ES-I3 (cell line): ENCODE measurements around the gene SRPX.

ENCODE experiments used
- H3K36me3 ChIP-seq: 2 replicates; pipeline ENCODE4 v1.6.1; 2013; ENCODE audit warnings: mild to moderate bottlenecking, low read length, control low read depth, moderate library complexity; ENCODE audit not compliant: insufficient read depth
- H3K4me1 ChIP-seq: 2 replicates; pipeline ENCODE4 v1.6.1; 2013; ENCODE audit warnings: mild to moderate bottlenecking, control low read depth, low read length; ENCODE audit not compliant: insufficient read depth
- H3K9ac ChIP-seq: 2 replicates; pipeline ENCODE4 v1.6.1; 2013; ENCODE audit warnings: low read depth, mild to moderate bottlenecking, low read length, moderate library complexity
- H3K9me3 ChIP-seq: 2 replicates; pipeline ENCODE4 v1.6.1; 2013; ENCODE audit warnings: mild to moderate bottlenecking, low read length, moderate library complexity; ENCODE audit not compliant: control insufficient read depth, insufficient read depth

Gene SRPX

DNA sequence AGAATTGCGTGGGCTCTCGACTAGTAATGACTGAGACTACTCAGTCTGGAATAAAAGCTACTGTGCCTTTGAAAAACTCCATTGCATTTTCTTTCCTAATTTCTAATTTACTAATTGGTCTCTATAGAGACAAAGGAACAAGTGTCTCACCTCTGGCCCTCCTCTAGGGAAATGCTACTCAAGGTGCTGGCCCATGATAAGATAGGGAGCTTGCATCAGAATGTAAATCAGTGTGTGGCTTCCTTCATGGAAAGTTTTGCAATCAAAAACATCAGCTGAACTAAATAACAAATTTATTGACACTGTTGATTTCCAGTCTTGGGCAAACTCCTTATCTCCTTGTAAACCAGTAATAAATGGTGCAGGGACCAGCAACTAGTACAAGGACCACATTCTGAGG lies 81.8 kb downstream of the SRPX start:
- Histone ChIP-seq H3K9ac (no peak overlapping the region), H3K9me3 (no peaks in the 10 kb centered on the region), H3K4me1 (no peaks in the 10 kb centered on the region; the same call in 1 of the 2 replicates), H3K36me3 (no peaks in the 10 kb centered on the region)

- no peaks in the 10 kb centered on the region for H3K9me3 ChIP-seq
These were observed 82.3 kb downstream of the SRPX start for GRCh38 chrX:38138157-38138891.

DNA sequence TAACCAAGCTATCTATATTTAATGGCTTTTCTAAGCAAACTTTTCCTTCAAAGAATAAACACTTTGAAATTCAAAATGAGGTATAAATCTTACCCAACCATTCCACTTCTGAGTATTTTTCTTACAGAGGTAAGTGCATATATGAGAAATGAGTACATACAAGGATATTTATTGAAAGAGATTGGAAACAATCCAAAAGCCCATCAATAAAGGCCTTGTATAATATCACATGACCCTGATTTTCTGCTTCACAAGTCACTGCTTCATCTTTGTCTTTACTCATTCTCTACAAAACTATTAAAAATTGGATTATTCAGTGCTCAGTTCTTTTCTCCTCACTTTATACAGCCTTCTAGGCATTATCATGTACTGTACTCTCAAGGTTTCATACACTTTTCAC lies 91.3 kb downstream of the SRPX start:
- no peaks in the 10 kb centered on the region; the same call in 1 of the 2 replicates for H3K36me3 ChIP-seq
- H3K9me3 ChIP-seq, result no peaks in the 10 kb centered on the region
- no peaks in the 10 kb centered on the region for H3K4me1 ChIP-seq
- no peak overlapping the region for H3K9ac ChIP-seq

More at GRCh38 chrX:38138157-38138891, 82.3 kb downstream of the SRPX start:
- no peaks in the 10 kb centered on the region; the same call in 1 of the 2 replicates for H3K4me1 ChIP-seq
- H3K9ac ChIP-seq, result no peak overlapping the region
- no peaks in the 10 kb centered on the region for H3K36me3 ChIP-seq

- Histone ChIP-seq H3K4me1 (no peaks in the 10 kb centered on the region), H3K36me3 (no peaks in the 10 kb centered on the region; the same call in 1 of the 2 replicates), H3K9me3 (no peaks in the 10 kb centered on the region), H3K9ac (no peak overlapping the region)
These were observed 92.7 kb downstream of the SRPX start for GRCh38 chrX:38127961-38128360.

DNA sequence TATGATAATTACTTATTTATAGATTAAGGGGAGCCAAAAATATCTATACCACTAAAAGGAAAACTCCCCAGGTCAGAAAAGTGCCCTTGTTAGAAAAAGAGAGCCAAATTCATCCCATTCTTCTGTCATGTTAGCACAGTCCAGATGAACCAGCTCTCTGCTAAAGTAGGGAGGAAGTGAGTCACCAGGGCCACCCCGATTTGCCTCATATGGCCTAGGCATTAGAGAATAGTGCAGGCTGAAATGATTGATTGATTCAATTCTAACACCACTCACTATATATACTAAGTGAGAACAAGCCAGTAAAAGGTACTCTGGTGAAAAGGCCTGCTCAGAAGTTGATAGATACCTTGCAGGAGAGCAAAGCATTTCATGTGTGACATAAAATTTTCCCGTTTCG lies 94.5 kb downstream of the SRPX start:
- no peaks in the 10 kb centered on the region; the same call in 1 of the 2 replicates for H3K36me3 ChIP-seq
- H3K9me3 ChIP-seq, result no peaks in the 10 kb centered on the region
- no peak overlapping the region for H3K9ac ChIP-seq
- H3K4me1 ChIP-seq, result no peaks in the 10 kb centered on the region

- Histone ChIP-seq H3K4me1 (no peaks in the 10 kb centered on the region), H3K9ac (no peak overlapping the region), H3K36me3 (no peaks in the 10 kb centered on the region; the same call in 1 of the 2 replicates), H3K9me3 (no peaks in the 10 kb centered on the region)
These were observed 96.7 kb downstream of the SRPX start for GRCh38 chrX:38124000-38124399.

DNA sequence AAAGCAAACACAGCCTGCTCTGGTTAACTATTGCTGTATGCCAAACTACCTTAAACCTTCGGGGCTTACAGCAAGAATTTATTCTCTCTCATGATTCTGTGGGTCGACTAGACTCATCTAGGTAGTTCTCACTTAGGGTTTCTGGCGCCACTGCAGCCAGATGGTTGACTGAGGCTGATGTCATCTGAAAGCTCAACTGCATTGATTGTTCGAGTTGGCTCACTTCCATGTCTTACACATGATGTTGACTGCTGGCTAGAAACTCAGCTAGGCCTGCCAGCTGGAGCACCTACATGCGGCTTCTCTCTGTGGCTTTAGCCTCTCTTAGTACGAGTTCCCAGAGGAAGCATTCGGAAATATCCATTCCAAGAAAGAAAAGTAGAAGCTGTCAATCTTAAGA lies 103.2 kb downstream of the SRPX start:
- no peaks in the 10 kb centered on the region for H3K9me3 ChIP-seq
- H3K4me1 ChIP-seq, result no peaks in the 10 kb centered on the region
- H3K9ac ChIP-seq, result no peak overlapping the region
- H3K36me3 ChIP-seq, result no peaks in the 10 kb centered on the region

GRCh38 chrX:38116706-38117105 lies 104.0 kb downstream of the SRPX start:
- no peak overlapping the region for H3K9ac ChIP-seq
- no peaks in the 10 kb centered on the region for H3K36me3 ChIP-seq
- no peaks in the 10 kb centered on the region for H3K4me1 ChIP-seq
- no peaks in the 10 kb centered on the region for H3K9me3 ChIP-seq

- Histone ChIP-seq H3K4me1 (no peaks in the 10 kb centered on the region), H3K9me3 (no peaks in the 10 kb centered on the region), H3K36me3 (no peaks in the 10 kb centered on the region), H3K9ac (no peak overlapping the region)
These were observed 108.1 kb downstream of the SRPX start for GRCh38 chrX:38112566-38112965.

DNA sequence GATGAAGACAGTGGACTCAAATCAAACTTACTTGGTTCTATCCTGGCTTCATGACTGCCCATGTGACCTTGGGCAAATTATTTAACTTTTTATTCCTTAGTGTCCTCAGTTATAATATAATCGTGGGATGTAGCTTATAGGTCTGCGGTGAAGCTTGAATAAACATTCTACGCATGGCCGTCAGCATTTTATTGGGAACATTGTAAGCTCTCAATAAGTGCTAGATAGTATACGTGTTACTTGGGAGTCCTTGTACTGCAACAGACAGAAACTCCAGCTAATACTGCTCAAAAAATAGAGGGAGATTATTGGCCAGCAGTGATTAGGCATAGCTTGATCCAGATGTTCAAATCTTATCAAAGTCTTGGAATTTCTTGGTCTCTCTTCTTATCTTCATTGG lies 109.5 kb downstream of the SRPX start:
- no peaks in the 10 kb centered on the region for H3K9me3 ChIP-seq
- H3K4me1 ChIP-seq, result peaks cover 2% of the 10 kb centered on the region; the same call in 1 of the 2 replicates
- no peak overlapping the region for H3K9ac ChIP-seq
- H3K36me3 ChIP-seq, result no peaks in the 10 kb centered on the region

DNA sequence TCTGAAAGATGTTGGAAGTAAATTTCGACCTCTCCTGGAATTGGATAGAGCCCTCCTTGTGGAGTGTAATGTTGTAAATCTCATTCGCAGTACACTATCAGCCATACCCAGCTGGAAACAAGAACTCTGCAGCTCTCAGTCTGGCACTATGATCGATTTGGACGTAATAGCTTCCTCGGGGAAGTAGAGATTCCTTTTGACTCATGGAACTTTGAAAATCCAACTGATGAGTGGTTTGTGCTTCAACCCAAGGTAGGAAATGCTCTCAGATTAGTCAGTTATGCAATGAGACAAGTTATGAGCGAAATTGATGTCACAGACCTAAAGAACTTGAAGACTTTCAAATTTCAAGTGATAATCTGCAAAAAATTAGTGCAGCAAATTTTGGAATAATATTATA lies 110.4 kb downstream of the SRPX start:
- Histone ChIP-seq H3K36me3 (no peaks in the 10 kb centered on the region), H3K4me1 (peaks cover 7% of the 10 kb centered on the region; the same call in 1 of the 2 replicates), H3K9me3 (no peaks in the 10 kb centered on the region), H3K9ac (no peak overlapping the region)

GRCh38 chrX:38109042-38109898 lies 111.4 kb downstream of the SRPX start:
- Histone ChIP-seq H3K4me1 (peaks cover 7% of the 10 kb centered on the region; the same call in 1 of the 2 replicates), H3K36me3 (no peaks in the 10 kb centered on the region), H3K9ac (no peak overlapping the region), H3K9me3 (no peaks in the 10 kb centered on the region)

GRCh38 chrX:38108364-38108763 lies 112.3 kb downstream of the SRPX start:
- no peak overlapping the region for H3K9ac ChIP-seq

DNA sequence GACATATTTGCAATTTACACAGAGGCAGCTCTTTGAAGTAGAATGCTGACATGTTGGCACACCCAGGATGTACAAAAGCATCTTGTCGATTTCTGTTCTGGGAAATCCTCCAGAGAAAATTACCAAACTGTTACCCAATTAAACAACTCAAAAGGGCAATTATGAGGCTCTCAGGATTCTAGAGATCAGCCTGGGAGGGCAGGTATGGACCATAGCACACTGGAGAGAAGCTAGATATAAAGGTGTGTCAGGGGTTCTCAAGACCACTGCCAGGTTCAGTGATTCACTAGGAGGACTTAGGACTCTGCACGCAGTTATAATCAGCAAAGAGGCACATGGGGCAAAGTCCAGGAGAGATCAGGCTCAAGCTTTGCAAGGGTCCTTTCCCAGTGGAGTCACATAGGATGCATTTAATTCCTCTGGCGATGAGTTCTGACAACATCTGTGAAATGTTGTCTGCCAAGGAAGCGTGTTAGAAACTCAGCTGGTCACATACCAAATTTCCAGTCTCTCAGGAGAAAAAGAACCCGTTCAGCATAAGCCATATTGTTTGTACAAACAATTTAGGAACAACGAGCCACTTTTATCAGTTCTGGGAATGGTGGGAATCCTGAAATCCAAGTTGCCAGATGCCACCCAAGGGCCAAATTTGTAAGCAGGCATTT lies 113.5 kb downstream of the SRPX start:
- Histone ChIP-seq H3K4me1 (peaks cover 7% of the 10 kb centered on the region; the same call in 1 of the 2 replicates), H3K9me3 (no peaks in the 10 kb centered on the region), H3K36me3 (no peaks in the 10 kb centered on the region), H3K9ac (no peak overlapping the region)

More at GRCh38 chrX:38108364-38108763, 112.3 kb downstream of the SRPX start:
- Histone ChIP-seq H3K36me3 (no peaks in the 10 kb centered on the region), H3K9me3 (no peaks in the 10 kb centered on the region), H3K4me1 (peaks cover 7% of the 10 kb centered on the region; the same call in 1 of the 2 replicates)
